SU-DHL-6 (cell line): ENCODE results near the gene SPTBN1.

ENCODE experiments used
- H2AFZ ChIP-seq: fragments of 200-600 bp; sonication (generic); 2 replicates; pipeline ENCODE4 v1.6.1; 2014; ENCODE audit warnings: low read depth, mild to moderate bottlenecking, moderate library complexity, mixed read lengths, antibody characterized with exemption, low read length; ENCODE audit not compliant: severe bottlenecking
- H3F3A ChIP-seq: fragments of 200-600 bp; shearing (Covaris generic); 2 replicates; pipeline ENCODE4 v1.6.0; 2016; ENCODE audit warnings: antibody characterized with exemption, mild to moderate bottlenecking; ENCODE audit not compliant: insufficient read depth
- H3K27ac ChIP-seq: fragments of 200-600 bp; sonication (generic); 2 replicates; pipeline ENCODE4 v1.5.1; 2016; ENCODE audit warnings: low read depth, mild to moderate bottlenecking, low read length, moderate library complexity, mixed read lengths
- H3K27me3 ChIP-seq: fragments of 200-600 bp; sonication (generic), shearing (Covaris generic); 2 replicates; pipeline ENCODE4 v1.6.0; 2014; ENCODE audit warnings: mild to moderate bottlenecking, low read length
- H3K36me3 ChIP-seq: fragments of 200-600 bp; sonication (generic); 2 replicates; pipeline ENCODE4 v1.6.1; 2014; ENCODE audit warnings: mild to moderate bottlenecking, low read length, mixed read lengths
- H3K4me2 ChIP-seq: fragments of 300-600, 200-600 bp; shearing (Covaris generic), sonication (generic); 2 replicates; pipeline ENCODE4 v1.6.0; 2014; ENCODE audit warnings: low read length, low read depth, mild to moderate bottlenecking; ENCODE audit not compliant: poor library complexity, severe bottlenecking
- H3K4me3 ChIP-seq: fragments of 200-600 bp; sonication (generic); 2 replicates; pipeline ENCODE4 v1.5.1; 2014; ENCODE audit warnings: antibody characterized with exemption, low read length, mild to moderate bottlenecking, mixed read lengths; ENCODE audit not compliant: insufficient read depth, poor library complexity, severe bottlenecking
- H3K79me2 ChIP-seq: fragments of 200-600 bp; sonication (generic); 2 replicates; pipeline ENCODE4 v1.6.1; 2014; ENCODE audit warnings: mild to moderate bottlenecking, low read length, moderate library complexity; ENCODE audit not compliant: insufficient read depth
- H3K9ac ChIP-seq: fragments of 200-600 bp; sonication (generic); 2 replicates; pipeline ENCODE4 v1.7.0; 2014; ENCODE audit warnings: mild to moderate bottlenecking, low read length
- H3K9me2 ChIP-seq: fragments of 200-600 bp; sonication (generic); replicated peaks from 2 replicates; pipeline ENCODE4 v1.6.1; 2014; ENCODE audit warnings: low read length; ENCODE audit not compliant: insufficient read depth
- H3K9me3 ChIP-seq: fragments of 200-600 bp; sonication (generic); 2 replicates; pipeline ENCODE4 v1.6.1; 2014; ENCODE audit warnings: low read length, mixed read lengths; ENCODE audit not compliant: insufficient read depth
- H4K20me1 ChIP-seq: fragments of 200-600 bp; sonication (generic); 2 replicates; pipeline ENCODE4 v1.6.1; 2014; ENCODE audit warnings: low read depth, mild to moderate bottlenecking, antibody characterized with exemption, low read length, moderate library complexity, mixed read lengths
- CTCF ChIP-seq: fragments of 200-600 bp; sonication (generic); IDR thresholded peaks from one replicate; pipeline ENCODE4 v1.5.1; 2017; ENCODE audit warnings: antibody characterized with exemption, mild to moderate bottlenecking, low read length, moderate library complexity; ENCODE audit not compliant: insufficient read depth, poor library complexity, severe bottlenecking
- EZH2phosphoT487 ChIP-seq: fragments of 200-600 bp; sonication (generic), shearing (Covaris generic); conservative IDR thresholded peaks from 2 replicates; pipeline ENCODE4 v1.6.1; 2018; ENCODE audit warnings: mild to moderate bottlenecking, antibody characterized with exemption, low read length, moderate library complexity, mixed read lengths

Gene SPTBN1

GRCh38 chr2:54535599-54536195 is 79.6 kb downstream of the SPTBN1 start:
- Histone ChIP-seq H3K9me2 (no peaks in the 10 kb centered on the region), H3K79me2 (no peaks in the 10 kb centered on the region), H3K4me3 (no peak overlapping the region), H3F3A (no peaks in the 10 kb centered on the region), H3K4me2 (no peak overlapping the region), H3K36me3 (no peaks in the 10 kb centered on the region), H3K9ac (no peak overlapping the region), H3K9me3 (no peaks in the 10 kb centered on the region), H3K27me3 (no peaks in the 10 kb centered on the region), H4K20me1 (no peaks in the 10 kb centered on the region), H3K27ac (no peak overlapping the region), H2AFZ (no peak overlapping the region)
- TF ChIP-seq CTCF = no peak
- no peak for TF ChIP-seq EZH2phosphoT487

- H3K79me2 ChIP-seq = no peaks in the 10 kb centered on the region
- no peaks in the 10 kb centered on the region for H3F3A ChIP-seq
- no peak for TF ChIP-seq EZH2phosphoT487
- no peak for TF ChIP-seq CTCF
- H3K4me2 ChIP-seq = no peak overlapping the region
- no peaks in the 10 kb centered on the region for H3K27me3 ChIP-seq
- no peaks in the 10 kb centered on the region for H4K20me1 ChIP-seq
- H3K9me2 ChIP-seq = no peaks in the 10 kb centered on the region
- no peak overlapping the region for H2AFZ ChIP-seq
- no peaks in the 10 kb centered on the region for H3K36me3 ChIP-seq
- no peak overlapping the region for H3K9ac ChIP-seq
- no peaks in the 10 kb centered on the region for H3K9me3 ChIP-seq
- no peak overlapping the region for H3K4me3 ChIP-seq
- no peak overlapping the region for H3K27ac ChIP-seq
These were observed 80.6 kb downstream of the SPTBN1 start for GRCh38 chr2:54536720-54537119.

- no peaks in the 10 kb centered on the region for H3K79me2 ChIP-seq
- no peaks in the 10 kb centered on the region for H3K27me3 ChIP-seq
- no peak overlapping the region for H3K4me3 ChIP-seq
- no peak for TF ChIP-seq CTCF
- no peak for TF ChIP-seq EZH2phosphoT487
- no peak overlapping the region for H3K27ac ChIP-seq
- no peak overlapping the region for H3K9ac ChIP-seq
- H3F3A ChIP-seq = no peaks in the 10 kb centered on the region
- H3K9me2 ChIP-seq = no peaks in the 10 kb centered on the region
- no peak overlapping the region for H2AFZ ChIP-seq
- H3K36me3 ChIP-seq = no peaks in the 10 kb centered on the region
- H3K4me2 ChIP-seq = no peak overlapping the region
- H3K9me3 ChIP-seq = no peaks in the 10 kb centered on the region
- H4K20me1 ChIP-seq = no peaks in the 10 kb centered on the region
These were observed 82.4 kb downstream of the SPTBN1 start for GRCh38 chr2:54538537-54538936.
